HG02885 (cell line): ENCODE data around the gene C13orf42.

ENCODE experiments used
- ATAC-seq: cut with Tn5 transposase; IDR thresholded peaks from one replicate; pipeline ENCODE4 v1.9.1; 2021; ENCODE audit warnings: mild to moderate bottlenecking; ENCODE audit not compliant: unreplicated experiment, poor library complexity

The C13orf42 gene

DNA sequence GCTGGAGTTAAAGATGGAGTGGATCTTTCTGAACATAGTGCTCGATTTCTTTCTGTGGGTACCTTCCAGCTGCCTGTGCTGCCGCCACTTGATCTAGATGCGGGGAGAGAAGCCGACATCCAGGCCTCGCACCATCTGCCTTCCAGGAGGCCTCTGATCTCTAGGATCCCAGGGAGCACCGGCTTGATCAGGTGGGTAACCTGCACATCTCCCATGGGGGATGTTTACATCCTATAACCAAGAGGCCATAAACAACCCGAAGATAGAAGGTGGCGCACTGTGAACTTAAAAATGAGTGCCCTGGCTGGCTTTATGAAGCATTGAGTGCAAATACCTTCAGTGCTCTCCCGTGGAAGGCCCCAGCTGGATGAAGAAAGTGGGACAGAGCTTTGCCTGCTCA, at the start of gene C13orf42:
Gene C13orf42, minus strand, starts transcription at position 101 of the 400 bp plus-strand sequence. Its CDS starts 65 bp downstream, at position 36.
- ATAC-seq, result no peak

DNA sequence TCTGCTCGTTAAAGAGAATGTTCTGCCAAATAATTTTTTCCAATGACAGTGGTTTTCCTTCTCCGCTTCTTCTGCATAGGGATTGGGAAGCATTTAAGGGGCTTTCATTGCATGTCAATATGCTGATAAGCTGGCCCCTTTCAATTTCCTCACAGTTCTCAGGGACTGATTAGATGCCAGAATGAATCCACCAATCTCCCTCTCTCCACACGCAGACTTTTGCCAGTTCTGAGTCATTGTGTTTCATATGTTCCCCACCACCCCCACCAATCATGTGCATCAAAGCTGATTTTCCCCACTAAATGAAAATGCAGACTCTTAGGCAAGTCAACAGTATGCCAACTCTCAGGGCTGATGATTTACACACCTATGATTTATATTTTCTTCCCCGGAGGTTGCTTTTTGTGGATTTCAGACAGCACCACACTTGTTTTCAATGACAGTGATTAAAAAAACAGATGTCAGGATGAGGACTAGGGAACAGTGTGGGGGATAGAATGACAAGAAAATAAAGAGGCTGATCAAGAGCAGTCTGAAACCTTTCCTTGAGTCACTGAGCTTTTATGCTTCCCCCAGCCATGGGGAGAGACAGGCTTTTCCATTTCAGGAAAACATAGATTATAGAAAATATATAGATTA, 47.9 kb upstream of the C13orf42 start:
- no peak for ATAC-seq

DNA sequence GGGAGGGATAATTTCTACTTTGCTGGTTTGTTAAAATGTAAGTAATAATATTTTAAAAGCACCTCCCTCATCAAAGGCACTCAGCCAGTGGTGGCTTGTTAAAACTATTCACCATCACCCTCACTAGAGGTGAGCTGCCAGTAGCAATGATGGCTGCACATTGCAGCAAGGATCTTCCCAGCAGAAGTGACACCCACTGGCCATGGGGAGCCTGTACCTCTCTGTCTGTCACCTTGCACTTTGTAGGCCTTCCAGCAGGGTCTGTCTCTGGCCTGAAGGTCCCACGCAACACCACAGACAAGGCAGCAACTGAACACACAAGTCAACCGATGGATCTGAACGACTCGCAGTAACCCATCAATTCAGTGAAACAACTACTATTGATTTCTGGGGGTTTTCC, 47.3 kb upstream of the C13orf42 start:
- ATAC-seq, result no peak

DNA sequence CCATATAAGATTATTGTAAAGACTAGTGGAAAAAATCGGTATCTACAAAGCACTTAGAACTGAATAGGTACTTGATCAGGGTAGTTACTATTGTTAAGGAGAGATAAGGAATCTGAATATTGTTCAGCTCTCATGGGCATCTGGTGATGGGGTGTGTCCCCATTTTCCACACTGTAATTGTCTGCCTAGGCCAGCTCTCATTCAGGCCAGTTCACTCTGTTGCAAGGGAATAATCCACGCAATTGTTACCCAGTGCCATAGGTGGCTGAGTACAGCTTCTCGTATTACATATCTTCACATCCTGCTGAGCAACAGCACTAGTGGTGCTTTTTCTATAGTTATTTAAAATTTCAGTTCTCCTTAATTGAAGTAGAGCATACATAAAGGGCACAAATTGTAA, 45.6 kb upstream of the C13orf42 start:
- ATAC-seq, result no peak

DNA sequence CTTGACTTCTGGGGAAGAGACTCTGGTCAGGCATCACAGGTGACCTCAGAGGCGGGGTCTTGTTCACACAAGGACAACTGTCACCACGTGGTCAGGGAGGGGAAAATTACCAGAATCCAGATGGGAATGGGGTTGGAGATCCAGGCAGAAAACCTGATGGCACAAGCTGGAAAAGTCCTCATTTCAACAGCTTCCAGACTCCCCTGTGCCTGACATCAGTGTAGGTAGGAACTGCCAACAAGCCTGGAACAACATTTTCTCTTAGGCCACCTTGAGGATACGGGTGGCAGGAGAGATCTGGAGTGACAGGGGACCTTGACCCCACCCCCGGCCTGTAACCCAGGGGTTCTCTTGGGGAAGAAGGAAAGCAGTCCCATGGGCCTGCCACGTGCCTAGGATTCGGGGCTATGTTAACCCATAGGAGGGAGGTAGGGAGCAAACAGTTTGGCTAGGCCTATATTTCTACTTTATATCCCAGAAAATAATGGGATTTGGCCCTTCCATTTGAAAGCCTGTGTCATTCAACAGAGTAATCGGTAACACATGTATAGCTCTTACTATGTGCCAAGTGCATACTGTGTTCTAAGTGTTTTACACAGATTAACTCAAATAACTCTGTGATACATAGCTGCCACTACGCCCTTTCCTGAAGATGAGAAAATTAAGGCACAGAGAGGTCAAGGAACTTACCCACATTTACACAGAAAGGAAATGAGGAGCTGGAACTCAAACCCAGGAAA, 44.9 kb upstream of the C13orf42 start:
- ATAC-seq, result no peak

DNA sequence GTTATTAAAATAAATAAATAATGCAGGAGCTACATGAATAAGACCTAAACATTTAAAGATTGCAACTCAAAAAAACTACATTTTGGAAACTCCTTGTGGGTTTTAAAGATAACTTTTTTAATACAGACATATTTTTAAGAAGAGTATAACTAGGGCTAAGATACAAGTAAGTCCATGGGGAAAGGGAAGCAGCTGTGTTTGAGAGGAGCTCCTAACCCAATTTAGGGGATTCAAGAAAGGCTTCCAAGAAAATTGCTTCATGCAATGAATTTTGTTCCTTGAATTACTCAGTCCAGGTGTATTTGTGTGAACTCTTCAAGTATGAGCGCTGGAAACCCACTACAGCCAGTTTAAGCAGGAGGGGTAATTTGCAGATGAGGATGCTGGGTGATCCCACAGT, 44.1 kb upstream of the C13orf42 start:
- no peak for ATAC-seq

DNA sequence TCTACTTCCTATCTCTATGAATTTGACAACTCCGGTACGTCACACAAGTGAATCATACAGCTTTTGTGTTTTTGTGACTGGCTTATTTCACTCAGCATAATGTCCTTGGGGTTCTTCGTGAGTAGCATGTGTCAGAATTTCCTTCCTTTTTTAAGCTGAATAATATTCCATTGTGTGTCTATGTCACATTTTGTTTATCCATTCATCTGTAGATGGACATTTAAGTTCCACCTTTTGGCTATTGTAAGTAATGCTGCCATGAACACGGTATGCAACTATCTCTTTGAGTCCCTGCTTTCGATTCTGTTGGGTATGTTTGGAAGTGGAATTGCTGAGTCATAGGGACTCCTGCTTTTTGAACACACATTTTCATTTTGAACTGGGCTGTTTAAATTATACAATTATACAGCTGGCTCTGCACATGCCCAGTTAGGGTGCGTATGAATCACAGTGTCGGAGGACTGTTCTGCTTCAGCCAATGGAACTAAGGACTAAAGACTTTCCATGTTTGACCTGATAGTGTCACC, 43.0 kb upstream of the C13orf42 start:
- no peak for ATAC-seq

DNA sequence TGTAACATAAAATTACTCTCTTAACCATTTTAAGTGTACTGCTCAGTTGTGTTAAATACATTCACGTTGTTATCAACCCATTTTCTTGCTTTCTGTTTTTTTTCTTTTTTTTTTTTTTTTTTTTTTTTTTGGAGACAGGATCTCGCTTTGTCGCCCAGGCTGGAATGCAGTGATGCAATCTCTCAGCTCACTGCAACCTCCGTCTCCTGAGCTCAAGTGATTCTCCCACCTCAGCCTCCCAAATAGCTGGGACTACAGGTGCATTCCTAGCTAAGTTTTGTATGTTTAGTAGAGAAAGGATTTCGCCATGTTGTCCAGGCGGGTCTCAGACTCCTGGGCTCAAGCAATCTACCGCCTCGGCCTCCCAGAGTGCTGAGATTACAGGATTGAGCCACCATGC, 42.5 kb upstream of the C13orf42 start:
- ATAC-seq, result no peak

DNA sequence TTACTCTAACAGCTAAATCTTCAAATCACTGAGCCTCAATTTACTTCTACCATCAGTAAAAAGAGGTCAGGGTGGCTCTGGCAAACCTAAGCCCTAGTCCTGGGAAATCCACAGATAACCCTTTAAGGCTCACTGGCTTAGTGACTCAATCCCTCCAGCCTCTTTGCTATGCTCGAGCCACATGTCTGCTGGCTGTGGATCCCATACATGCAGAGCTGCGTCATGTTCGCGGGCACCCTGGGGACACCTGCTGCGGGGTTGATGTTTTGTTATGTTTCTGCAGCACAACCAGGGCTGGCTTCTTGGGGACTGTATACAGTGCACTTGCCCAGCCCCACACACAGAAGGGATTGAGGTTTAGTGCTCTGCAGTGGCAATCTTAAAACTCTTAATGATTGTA, 41.6 kb upstream of the C13orf42 start:
- no peak for ATAC-seq

DNA sequence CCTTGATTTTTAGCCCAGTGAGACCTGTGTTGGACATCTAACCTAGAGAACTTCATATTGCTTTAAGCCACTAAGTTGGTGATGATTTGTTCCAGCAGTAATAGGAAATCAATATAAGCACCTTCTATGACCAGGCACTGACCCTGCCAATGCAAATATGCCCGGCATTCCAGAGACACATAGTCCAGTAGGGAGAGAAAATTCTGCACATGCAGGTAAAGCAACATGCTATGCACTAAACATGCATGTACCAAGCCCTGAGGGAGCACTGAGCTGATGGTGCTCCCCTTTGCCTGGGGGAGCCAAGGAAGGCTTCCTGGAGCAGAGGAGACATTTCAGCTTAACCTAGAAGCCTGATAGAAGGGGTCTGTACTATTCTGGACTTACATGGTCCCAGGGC, 40.4 kb upstream of the C13orf42 start:
- no peak for ATAC-seq

DNA sequence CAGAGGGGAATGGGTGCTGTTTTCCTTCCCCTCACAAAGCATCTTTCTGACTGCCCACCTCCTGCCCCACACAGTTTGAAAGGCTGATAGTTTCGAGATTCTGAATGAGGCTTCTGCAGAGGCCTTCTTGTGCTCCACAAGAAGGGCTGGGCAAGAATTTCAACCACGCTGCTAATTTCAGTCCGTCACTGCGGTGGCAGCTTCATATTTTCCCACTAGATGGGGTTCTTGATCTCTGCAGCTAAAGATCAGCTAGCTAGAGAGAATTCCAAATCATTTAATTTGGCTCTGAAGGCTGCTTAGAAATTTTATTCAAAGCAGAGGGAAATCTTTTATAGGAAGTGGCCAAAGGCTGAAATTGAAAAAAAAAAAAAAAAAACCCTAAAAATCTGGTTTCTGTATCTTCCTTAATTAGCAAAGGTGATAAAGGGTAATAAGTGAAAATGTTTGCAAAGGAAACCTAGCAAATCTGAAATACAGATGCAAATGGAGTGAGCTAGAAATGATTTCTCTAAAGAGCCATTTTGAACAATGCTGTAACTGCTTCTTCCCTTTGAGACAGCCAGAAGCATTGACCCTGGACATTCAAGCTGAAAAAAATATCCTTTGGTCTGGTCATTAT, 38.0 kb upstream of the C13orf42 start:
- ATAC-seq, result no peak

DNA sequence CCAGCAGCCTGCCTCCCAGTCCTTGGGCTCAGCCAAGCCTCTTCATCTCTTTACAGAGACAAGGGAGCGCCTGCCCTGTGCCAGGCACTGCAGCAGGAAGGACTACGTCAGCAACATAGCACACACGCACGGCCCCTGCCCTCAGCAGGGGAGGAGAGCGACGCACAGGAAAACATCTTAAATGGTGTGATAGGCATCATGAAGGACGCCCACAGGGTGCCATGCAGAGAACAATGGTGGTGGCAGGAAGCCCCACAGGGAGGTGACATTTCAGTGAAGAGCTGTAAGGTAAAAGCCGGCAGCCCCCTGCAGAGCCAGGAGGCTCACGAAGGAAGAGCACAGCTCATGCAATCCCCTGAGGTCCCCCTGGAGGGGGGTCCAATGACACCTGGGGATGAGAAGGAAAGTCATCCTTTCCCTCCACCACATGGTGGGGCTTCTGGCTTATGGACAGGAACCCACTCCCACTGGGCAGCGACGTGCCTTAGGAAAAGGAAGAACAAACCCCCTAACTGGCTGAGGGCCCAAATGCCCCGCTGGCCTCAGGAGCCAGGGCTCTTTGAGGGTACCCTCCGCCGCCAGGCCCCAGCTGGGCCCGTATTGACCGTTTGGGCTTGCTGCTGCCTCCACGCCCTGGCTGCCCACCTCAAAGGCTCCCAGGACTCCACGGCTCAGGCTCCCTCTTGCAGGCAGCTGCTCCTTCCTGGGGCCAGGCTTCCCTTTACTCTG, 37.3 kb upstream of the C13orf42 start:
- ATAC-seq, result no peak

DNA sequence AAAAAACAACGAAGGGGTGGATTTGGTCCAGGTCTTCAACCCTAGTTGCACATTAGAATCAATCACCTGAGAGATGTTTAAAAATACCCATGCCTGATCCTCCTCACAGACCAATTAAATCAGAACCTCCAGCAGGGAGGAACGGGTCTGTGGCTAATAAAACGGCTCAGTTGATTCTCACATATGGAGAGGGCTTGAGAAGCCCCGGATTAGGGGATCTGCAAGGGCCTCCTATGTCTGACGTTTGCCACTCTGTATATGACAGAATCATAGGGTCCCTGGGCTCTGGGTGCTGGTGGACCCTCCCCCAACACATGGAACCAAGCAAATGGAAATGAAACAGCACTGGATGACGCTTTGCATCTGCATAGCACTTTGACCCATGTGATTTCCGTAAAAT, 36.7 kb upstream of the C13orf42 start:
- no peak for ATAC-seq

DNA sequence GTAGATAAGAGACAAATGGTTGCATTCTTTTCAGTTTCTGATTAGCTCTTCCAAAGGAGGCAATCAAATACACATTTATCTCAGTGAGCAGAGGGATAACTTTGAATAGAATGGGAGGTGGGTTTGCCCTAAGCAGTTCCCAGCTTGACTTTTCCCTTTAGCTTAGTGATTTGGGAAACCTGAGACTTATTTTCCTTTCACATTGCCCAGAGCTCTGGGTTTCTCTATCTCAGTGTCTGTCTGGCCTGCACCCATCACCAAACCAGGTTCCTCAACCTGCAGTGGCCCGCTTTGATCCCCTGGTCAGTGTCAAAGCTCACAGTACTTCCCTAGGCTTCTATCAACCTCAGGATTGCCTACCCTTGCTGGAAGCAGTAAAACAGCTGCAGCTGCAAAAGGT, 35.6 kb upstream of the C13orf42 start:
- ATAC-seq, result no peak

DNA sequence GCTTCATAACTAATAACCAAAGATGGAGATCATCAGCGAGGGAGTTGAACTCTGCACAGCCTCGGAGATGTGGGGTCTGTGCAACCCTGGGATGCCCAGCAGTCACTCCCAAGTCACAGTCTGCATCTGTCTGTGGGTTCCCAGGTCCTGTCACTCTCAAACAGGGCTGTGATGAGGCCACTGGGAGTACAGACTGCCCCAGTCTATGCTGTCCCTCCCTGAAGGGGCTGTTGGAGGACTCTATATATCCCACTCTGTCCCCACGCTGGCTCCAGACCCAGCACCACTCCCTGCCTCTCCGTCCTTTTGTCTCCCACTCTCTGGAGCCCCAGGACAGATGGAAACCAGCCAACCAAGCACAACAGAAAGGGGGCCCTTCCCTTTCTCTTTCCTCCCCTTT, 26.2 kb upstream of the C13orf42 start:
- no peak for ATAC-seq

DNA sequence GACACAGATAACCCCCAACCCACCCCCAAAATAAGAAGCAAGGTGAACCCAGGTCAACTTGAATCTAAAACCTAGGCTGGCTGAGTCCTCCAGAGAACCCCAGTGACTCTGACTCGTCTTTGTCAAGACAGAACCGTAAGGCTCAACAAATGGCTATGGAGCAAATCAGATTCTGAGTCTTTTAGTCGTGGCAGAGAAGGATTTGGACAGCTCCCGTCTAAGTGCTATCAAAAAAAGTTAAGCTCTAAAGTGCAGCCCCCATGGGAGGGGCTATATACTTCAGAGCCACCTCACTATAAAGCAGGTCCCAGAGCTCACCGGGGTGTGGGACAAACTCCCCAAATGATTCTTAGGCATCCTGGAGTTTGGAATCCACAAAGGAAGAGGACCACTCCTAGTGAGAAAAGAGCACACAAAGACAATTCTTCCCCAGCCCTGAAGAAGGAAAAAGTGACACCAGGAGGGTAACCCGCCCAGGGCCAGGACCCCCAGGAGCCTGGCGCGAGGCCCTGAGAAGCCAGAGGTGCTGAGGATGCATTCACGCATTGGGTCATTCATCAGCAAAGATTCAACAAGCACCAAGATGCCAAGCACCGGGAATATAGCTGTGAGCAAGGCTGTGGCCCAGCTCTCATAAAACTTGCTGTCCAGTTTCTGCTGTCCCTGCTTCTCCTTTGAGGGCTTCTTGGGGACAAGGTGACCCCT, 25.4 kb upstream of the C13orf42 start:
- ATAC-seq, result no peak

DNA sequence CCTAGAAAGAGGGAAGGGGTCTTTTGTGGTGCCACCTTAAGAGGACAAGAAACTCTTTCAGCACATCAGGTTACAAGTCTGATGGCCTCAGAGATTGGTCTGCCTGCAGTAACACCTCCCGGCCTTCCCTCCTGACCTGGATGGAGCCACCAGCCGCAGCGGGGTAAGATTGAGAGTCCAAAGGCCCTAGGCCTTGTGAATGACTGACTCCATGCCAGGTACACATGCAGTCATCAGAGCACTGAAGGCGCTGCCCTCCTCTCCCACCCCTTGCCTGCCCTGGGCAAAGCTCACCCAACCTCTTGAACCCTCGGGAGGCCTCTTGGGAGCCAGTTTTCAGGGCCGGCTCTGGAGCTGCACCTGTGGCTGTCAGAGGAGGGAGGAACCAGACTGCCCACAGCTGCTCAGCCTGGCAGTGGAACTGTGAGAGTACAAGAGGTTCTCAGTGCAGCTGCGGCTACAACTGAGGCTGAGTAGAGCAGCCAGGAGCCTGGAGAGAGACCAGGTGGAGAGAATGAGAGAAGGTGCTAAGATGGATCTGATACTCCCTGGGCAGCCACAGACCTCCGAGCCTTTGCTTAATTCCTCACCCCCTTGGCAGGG, 23.8 kb upstream of the C13orf42 start:
- no peak for ATAC-seq

DNA sequence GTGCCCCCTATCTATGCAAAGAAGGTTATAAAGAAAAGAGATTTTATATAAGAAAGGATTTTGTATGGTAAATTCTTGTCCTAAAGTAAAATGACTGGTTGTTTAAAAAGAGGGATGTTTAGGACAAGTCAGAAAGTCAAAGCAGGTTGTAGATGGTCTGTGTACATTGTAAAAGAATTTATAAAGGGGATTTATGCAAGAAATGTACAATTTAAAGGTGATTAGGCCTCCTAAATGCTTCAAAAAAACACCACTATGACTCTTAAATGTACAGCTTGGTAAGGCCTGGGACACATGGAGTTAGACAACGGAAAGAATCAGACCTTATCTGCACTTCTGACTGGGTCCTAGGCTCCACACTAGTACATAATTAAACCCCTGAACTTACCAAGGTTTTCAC, 19.3 kb upstream of the C13orf42 start:
- no peak for ATAC-seq

DNA sequence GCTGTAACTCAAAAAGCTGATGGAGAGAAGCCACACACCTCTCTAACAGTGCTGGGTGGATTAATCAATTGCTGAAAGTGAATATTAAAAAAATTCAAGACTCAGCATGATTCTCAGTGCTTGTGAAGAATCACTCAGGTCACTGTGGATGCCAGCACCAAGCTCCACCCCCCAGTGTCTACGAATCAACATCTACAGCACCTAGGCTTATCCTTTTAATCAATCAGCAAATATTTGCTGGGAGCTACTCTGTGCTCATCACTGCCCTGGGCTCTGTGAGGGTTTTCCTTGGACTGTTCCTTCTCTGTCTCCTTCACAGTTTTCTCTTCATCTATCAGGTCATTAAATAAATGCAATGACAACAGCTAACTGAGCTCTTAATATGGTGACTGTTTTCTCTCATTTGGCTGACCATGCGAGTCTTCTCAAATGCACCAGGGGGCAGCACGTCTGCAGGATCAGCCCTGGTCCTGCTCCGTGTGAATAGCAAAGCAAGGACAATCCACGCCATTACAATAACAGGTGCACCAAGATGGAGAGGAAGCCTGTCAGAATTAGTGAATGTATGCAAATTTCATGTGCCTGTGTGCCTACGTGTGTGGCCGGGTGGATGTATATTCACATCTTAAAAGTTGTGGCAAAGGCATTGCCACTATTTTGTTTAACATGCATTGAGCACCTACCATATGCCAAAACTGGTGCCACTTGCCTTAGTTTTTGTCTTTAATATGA, 14.6 kb upstream of the C13orf42 start:
- peak; percentile 93 for ATAC-seq
